GM21529 (cell line): ENCODE results near the gene RPRM.
"Not testable (repeated sequence)": the region's sequence is repeated elsewhere in the genome, so short reads cannot be mapped to it uniquely, and the experiment has no call there.

Experiments used
- ATAC-seq: cut with Tn5 transposase; IDR thresholded peaks from one replicate; pipeline ENCODE4 v1.9.1; 2021; ENCODE audit not compliant: unreplicated experiment

Gene RPRM

DNA sequence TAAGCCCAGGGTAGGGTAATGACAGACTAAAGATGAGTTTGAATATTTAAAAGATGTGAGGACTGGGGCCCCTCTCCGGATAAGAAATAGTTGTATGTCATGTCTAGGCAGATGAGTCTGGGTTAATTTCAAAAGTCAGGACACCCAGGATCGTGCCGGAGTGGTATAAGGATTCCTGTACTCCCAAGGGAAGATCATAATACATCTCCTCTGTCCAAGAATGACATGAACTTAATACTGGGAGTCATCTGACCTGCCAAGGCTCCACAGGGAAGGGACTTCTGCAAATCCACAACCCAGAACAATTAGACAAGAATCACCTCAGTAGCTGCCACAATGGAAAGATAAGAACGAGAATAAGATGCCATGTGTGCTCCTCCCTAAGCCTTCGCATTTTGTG is 17.1 kb downstream of the RPRM start:
- no peak for ATAC-seq

DNA sequence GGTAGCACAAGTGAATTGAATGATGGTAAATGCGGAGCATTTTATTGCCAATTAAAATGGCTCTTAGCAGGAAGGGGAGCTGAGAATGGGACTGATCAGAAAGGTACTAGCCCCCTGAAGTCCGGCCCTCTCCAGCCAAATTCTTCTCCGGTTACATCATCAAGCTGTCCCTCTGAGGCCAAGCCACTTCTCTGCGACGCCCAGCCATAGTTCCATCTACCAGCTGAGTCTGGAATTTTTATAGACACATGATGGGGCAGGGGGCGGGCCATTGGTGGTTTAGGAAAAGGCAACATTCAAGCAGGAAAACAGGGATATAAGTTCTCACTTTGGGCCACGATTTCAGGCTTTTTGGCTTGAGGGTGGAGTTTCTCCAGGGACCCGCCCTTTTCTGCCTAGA is 22.7 kb downstream of the RPRM start:
- ATAC-seq = no peak

DNA sequence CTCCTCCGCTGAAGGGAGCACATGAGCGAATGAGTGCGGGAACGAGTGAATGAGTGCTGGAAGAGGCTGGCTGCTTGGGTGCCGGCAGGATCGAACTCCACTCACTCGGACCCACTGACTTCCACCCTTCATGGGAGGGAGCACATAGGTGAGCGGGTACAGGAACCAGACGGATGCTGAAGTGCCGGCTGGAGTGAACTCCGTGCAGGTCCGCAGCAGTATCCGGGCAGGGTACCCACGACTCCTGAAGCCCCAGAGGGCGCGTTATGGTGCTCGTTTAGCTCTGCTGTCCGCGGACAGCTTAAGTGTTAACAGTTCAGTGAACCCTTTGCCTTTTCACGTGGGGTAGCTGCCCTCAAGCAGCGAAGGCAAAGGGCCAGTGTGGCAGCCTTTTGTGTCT is 23.2 kb downstream of the RPRM start:
- ATAC-seq = no peak

DNA sequence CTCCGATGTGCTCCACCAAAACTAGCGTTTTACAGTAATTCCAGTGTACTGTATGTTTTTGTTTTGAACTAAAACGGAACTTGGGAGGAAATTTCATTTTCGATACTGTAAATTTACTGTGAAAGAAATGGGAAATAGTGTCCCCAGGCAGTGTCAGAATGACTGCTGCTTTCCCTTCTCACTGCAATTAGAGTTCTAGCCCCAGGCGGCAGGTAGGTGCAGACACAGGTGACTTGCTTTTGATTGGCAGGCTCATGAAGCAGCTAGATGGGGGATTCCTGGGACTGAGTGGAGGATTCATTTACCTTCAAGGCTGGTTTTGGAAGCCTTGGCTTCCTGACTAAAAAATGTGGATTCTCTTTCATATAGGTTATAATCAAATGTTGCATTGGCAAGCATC is 27.0 kb downstream of the RPRM start:
- no peak for ATAC-seq

DNA sequence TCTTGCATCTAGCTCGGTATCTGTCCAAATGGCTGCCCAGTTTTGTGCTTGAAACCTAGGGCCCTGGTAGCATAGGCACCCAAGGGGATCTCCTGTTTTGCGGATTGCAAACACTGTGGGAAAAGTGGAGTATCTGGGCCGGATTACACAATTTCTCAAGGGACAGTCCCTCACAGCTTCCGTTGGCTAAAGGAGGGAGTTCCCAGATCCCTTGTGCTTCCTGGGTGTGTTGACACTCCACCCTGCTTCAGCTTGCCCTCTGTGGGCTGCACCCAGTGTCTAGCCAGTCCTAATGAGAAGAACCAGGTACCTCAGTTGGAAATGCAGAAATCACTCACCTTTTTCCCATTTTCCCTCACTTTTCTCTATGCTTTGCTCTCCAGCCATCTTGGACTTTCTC is 35.5 kb downstream of the RPRM start:
- no peak for ATAC-seq

DNA sequence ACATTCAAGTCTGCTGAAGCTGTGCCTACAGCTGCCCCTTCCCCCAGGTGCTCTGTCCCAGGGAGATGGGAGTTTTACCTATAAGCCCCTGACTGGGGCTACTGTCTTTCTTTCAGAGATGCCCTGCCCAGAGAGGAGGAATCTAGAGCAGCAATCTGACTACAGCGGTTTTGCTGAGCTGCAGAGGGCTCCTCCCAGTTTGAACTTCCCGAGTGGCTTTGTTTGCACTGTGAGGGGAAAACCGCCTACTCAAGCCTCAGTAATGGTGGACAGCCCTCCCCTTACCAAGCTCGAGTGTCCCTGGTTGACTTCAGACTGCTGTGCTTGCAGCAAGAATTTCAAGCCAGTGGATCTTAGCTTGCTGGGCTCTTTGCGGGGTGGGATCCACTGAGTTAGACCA is 35.9 kb downstream of the RPRM start:
- ATAC-seq = not testable (repeated sequence)

DNA sequence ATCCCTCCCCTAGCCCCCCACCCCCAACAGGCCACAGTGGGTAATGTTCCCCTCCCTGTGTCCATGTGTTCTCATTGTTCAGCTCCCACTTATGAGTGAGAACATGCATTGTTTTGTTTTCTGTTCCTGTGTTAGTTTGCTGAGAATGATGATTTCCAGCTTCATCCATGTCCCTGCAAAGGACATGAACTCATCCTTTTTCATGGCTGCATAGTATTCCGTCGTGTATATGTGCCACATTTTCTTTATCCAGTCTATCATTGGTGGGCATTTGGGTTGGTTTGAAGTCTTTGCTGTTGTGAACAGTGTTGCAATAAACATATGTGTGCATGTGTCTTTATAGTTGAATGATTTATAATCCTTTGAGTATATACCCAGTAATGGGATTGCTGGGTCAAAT is 38.5 kb downstream of the RPRM start:
- ATAC-seq = not testable (repeated sequence)

DNA sequence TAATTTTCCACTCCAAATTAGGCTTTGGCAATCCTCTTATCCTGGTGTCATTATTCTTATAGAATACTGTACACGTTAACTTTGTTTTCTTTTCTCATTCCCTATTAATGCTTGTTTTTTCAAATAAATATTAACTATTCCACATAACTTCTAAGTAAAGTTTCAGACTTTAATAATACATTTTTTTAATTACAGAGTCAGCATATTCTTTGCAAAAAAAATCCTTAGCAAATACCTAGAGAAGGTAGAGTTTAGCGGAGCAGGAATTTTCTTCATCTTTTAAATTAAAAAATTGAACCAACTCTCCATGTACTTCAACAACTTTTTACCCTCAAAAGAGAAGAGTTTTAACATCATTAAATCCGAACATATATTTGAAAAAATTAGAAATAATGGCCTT is 45.2 kb downstream of the RPRM start:
- no peak for ATAC-seq

DNA sequence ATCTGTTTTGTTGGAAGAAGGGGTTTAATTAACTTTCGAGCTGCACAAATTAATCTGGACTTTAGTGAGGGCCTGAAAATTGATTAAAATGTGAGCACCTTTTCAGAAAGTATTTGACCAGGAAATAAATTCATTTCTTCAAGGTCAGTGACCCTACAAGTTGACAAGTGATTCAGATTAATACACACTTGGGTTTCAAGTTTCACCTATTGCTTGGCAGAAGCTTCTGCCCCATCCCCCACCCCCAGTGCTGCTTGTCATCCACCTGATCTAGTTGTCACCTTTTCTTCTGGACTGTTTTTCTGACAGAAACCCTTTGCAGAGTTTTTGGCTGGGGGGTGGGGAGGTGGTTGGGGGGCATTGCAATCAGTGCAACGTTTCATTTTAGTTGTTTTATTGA is 46.2 kb downstream of the RPRM start:
- no peak for ATAC-seq

DNA sequence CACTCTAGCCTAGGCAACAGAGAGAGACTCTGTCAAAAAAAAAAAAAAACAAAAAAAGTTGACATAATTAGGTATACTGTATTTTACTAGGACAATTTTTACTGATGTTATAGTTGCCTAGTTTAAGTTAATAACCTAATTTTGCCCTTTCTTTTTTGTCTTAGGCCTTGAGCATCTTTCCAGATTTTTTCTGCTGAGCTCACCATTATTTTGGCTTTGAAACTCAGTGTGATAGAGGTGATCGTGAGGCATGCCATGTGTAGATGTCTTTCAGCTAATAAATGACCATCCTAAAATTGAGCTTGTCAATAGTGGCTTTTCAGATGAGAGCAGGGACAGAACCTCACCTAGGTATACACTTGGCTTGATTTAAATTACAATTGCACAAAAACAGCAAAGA is 47.4 kb downstream of the RPRM start:
- ATAC-seq = no peak
